HCT116 (cell line): ENCODE results near the gene GFY. TPM values are rescaled to one million over a fixed set of nuclear protein-coding genes. Genes with fewer than 3 reads are reported as not detected.

Experiments
- ATAC-seq: fragments of 200-7000 bp; cut with Tn5 transposase; 2 replicates; pipeline ENCODE4 v1.9.1; 2020; ENCODE audit warnings: mild to moderate bottlenecking, moderate library complexity
- BruUV-seq: library from RNA; stranded (reverse); fragments of 400-500 nt; replicated peaks from 2 replicates; lab custom pipeline; 2021; lab: Mats Ljungman, UMichigan
- CTCF ChIA-PET: fragments of 300-600 bp; sonication (Branson Sonifier 250); formaldehyde crosslinking; loops from one replicate; lab custom pipeline; 2021; ENCODE audit warnings: antibody characterized with exemption; lab: Charles Lee
- POLR2A ChIA-PET: fragments of 300-600, 350-600 bp; sonication (Branson Sonifier 250); formaldehyde crosslinking; loops from one replicate; lab custom pipeline; 2021; ENCODE audit warnings: antibody characterized with exemption; lab: Charles Lee
- RAD21 ChIA-PET, 2 experiments: fragments of 300-600 bp; sonication (Branson Sonifier 250); formaldehyde crosslinking; loops; one replicate each; lab custom pipeline; 2023; ENCODE audit warnings: low total read pairs in 2 of 2; ENCODE audit not compliant: uncharacterized antibody in 2 of 2, unreplicated experiment in 2 of 2, low non-redundant PET in 1 of 2; lab: Charles Lee
- DNase-seq: peaks from one replicate; pipeline ENCODE4 v3.0.0-alpha.2; 2010; ENCODE audit warnings: low read depth, low spot score
- H2AFZ ChIP-seq: fragments of 200-600 bp; shearing (Covaris generic), sonication (generic); 2 replicates; pipeline ENCODE4 v1.6.1; 2017; ENCODE audit warnings: low read depth, mixed run types, mixed read lengths, antibody characterized with exemption, low read length; ENCODE audit not compliant: poor library complexity, severe bottlenecking
- H3K27ac ChIP-seq: 2 replicates; pipeline ENCODE4 v1.5.1; 2012; ENCODE audit warnings: low read depth, low read length
- H3K27me3 ChIP-seq: fragments of 200-600 bp; sonication (generic); 2 replicates; pipeline ENCODE4 v1.6.1; 2016; ENCODE audit warnings: mixed run types, low read length, mixed read lengths; ENCODE audit not compliant: insufficient read depth
- H3K36me3 ChIP-seq, 2 experiments: fragments of 200-500 bp in 1 of 2; fragments of 200-600 bp in 1 of 2; sonication (Bioruptor generic) in 1 of 2; sonication (generic) in 1 of 2; 2 replicates each; pipeline versions ENCODE4 v1.5.1 to v1.6.1; 2014 to 2016; ENCODE audit warnings: low read length in 2 of 2, inconsistent platforms in 1 of 2, mixed read lengths in 1 of 2, mixed run types in 1 of 2; ENCODE audit not compliant: insufficient read depth in 2 of 2, control insufficient read depth in 1 of 2
- H3K4me1 ChIP-seq, 2 experiments: fragments of 200-600 bp in 1 of 2; sonication (generic) in 1 of 2; 2 replicates each; pipeline versions ENCODE4 v1.5.1 to v1.6.1; 2012 to 2017; ENCODE audit warnings: low read length in 2 of 2, inconsistent platforms in 1 of 2, mild to moderate bottlenecking in 1 of 2, mixed read lengths in 1 of 2, mixed run types in 1 of 2, moderate library complexity in 1 of 2; ENCODE audit not compliant: insufficient read depth in 2 of 2, control insufficient read depth in 1 of 2
- H3K4me2 ChIP-seq: fragments of 200-600 bp; sonication (generic); 2 replicates; pipeline ENCODE4 v1.6.1; 2017; ENCODE audit warnings: mixed run types, low read length, mixed read lengths
- H3K4me3 ChIP-seq, 2 experiments: fragments of 200-600 bp in 1 of 2; sonication (generic) in 1 of 2; replicated peaks in 1 of 2; 2 replicates each; pipeline ENCODE4 v1.5.1; 2011 to 2016; ENCODE audit warnings: low read length in 2 of 2, control low read depth in 1 of 2, low read depth in 1 of 2, mild to moderate bottlenecking in 1 of 2, mixed read lengths in 1 of 2, mixed run types in 1 of 2
- H3K79me2 ChIP-seq: fragments of 200-600 bp; sonication (generic); 2 replicates; pipeline ENCODE4 v1.6.1; 2017; ENCODE audit warnings: mild to moderate bottlenecking, mixed run types, low read length, moderate library complexity, mixed read lengths; ENCODE audit not compliant: insufficient read depth
- H3K9ac ChIP-seq: fragments of 200-600 bp; sonication (generic); 2 replicates; pipeline ENCODE4 v1.6.1; 2016; ENCODE audit warnings: low read length, mixed read lengths
- H3K9me2 ChIP-seq: fragments of 200-600 bp; sonication (generic), shearing (Covaris generic); 2 replicates; pipeline ENCODE4 v1.6.1; 2017; ENCODE audit warnings: mixed run types, mild to moderate bottlenecking, moderate library complexity; ENCODE audit not compliant: insufficient read depth
- H3K9me3 ChIP-seq, 2 experiments: fragments of 200-500 bp in 1 of 2; fragments of 200-600 bp in 1 of 2; sonication (Bioruptor generic) in 1 of 2; sonication (generic) in 1 of 2; 2 replicates each; pipeline ENCODE4 v1.6.1; 2014 to 2017; ENCODE audit warnings: low read length in 2 of 2, mixed read lengths in 2 of 2, inconsistent platforms in 1 of 2, low read depth in 1 of 2, mild to moderate bottlenecking in 1 of 2, mixed run types in 1 of 2, moderate library complexity in 1 of 2; ENCODE audit not compliant: control insufficient read depth in 1 of 2, insufficient read depth in 1 of 2
- H4K20me1 ChIP-seq: fragments of 200-600 bp; sonication (generic), shearing (Covaris generic); 2 replicates; pipeline ENCODE4 v1.6.1; 2017; ENCODE audit warnings: mixed run types, mild to moderate bottlenecking, moderate library complexity; ENCODE audit not compliant: insufficient read depth
- ATF3 ChIP-seq: IDR thresholded peaks from 2 replicates; pipeline ENCODE4 v1.6.1; 2012
- CBX3 ChIP-seq: IDR thresholded peaks from 2 replicates; pipeline ENCODE4 v1.6.1; 2012; ENCODE audit warnings: low read depth
- CEBPB ChIP-seq: IDR thresholded peaks from 2 replicates; pipeline ENCODE4 v1.6.1; 2012; ENCODE audit warnings: low read depth
- EZH2phosphoT487 ChIP-seq: fragments of 200-600 bp; IDR thresholded peaks from 2 replicates; pipeline ENCODE4 v1.6.1; 2018; ENCODE audit warnings: antibody characterized with exemption, borderline replicate concordance
- JUND ChIP-seq: IDR thresholded peaks from 2 replicates; pipeline ENCODE4 v1.6.1; 2012
- REST ChIP-seq: IDR thresholded peaks from 2 replicates; pipeline ENCODE4 v1.6.1; 2012; ENCODE audit warnings: low read depth
- SRF ChIP-seq: IDR thresholded peaks from 2 replicates; pipeline ENCODE4 v1.6.1; 2012; ENCODE audit warnings: low read depth
- TCF7L2 ChIP-seq: IDR thresholded peaks from 2 replicates; pipeline ENCODE4 v1.7.0; 2011; ENCODE audit warnings: borderline replicate concordance, inconsistent platforms; ENCODE audit not compliant: insufficient read depth, insufficient read length; ENCODE audit errors: extremely low read depth
- YY1 ChIP-seq: IDR thresholded peaks from 2 replicates; pipeline ENCODE4 v1.6.1; 2011; ENCODE audit warnings: low read length, low read depth, moderate library complexity, mild to moderate bottlenecking; ENCODE audit not compliant: insufficient replicate concordance; ENCODE audit errors: extremely low read depth
- ZBTB33 ChIP-seq: IDR thresholded peaks from 2 replicates; pipeline ENCODE4 v1.6.1; 2011; ENCODE audit warnings: mild to moderate bottlenecking, low read length, moderate library complexity; ENCODE audit not compliant: insufficient replicate concordance; ENCODE audit errors: extremely low read depth
- ZFX ChIP-seq: fragments of 450-650 bp; IDR thresholded peaks from 2 replicates; pipeline ENCODE4 v1.6.1; 2017
- ZNF274 ChIP-seq: fragments of 200-500 bp; sonication (Bioruptor generic); IDR thresholded peaks from 2 replicates; pipeline ENCODE4 v1.6.1; 2014; ENCODE audit warnings: mild to moderate bottlenecking, low read depth, low read length, inconsistent platforms
- intact Hi-C: fragments of 100-400 bp; cut with micrococcal nuclease; formaldehyde crosslinking; loops from 2 replicates; pipeline ENCODE4 v1.10.0; 2022
- total RNA-seq: library from RNA; stranded (reverse); gene quantifications from one replicate; pipeline ENCODE4 v1.2.1, GENCODE V29; 2021; ENCODE audit not compliant: unreplicated experiment

Gene GFY
- total RNA-seq, 1 experiment from 2014 or later, result 2.6 TPM

- Histone ChIP-seq H3K36me3 (no peaks in the 10 kb centered on the region), H3K4me2 (0 out of 2 replicates have a peak overlapping the region, but pooled peaks have one; percentile 19), H3K9ac (no peak overlapping the region), H4K20me1 (no peaks in the 10 kb centered on the region), H3K79me2 (no peaks in the 10 kb centered on the region), H3K27ac (no peak overlapping the region), H3K4me3 (no peak overlapping the region), H3K27me3 (no peaks in the 10 kb centered on the region), H3K4me1 (peaks cover 7 to 20% of the 10 kb centered on the region in 2 experiments; a peak in 3 of 4 replicates), H2AFZ (no peak overlapping the region), H3K9me3 (no peaks in the 10 kb centered on the region), H3K9me2 (no peaks in the 10 kb centered on the region)
- DNase-seq, result no peak
- TF ChIP-seq CBX3, result no peak
- no peak for TF ChIP-seq ATF3
- TF ChIP-seq ZFX, result no peak
- TF ChIP-seq ZNF274, result no peak
- TF ChIP-seq SRF, result no peak
- TF ChIP-seq JUND, result no peak
- TF ChIP-seq TCF7L2, result no peak
- TF ChIP-seq REST, result no peak
- no peak for TF ChIP-seq CEBPB
- TF ChIP-seq ZBTB33, result no peak
- no peak for TF ChIP-seq EZH2phosphoT487
- no peak for TF ChIP-seq YY1
- CTCF ChIA-PET, result interaction anchor here (2.0 kb wide), 1 partner anchor 18 kb away, joined by 5 read pairs; no protein-coding TSS in a partner anchor
- POLR2A ChIA-PET, result interaction anchor here (1.0 to 1.1 kb wide), 2 partner anchors 17 to 44 kb away, joined by 3 to 5 read pairs; partner anchors contain the start of gene ALDH16A1
- RAD21 ChIA-PET, result interaction anchor here in 1 of 2 experiments (0.7 kb wide), 1 partner anchor 137 kb away, joined by 3 read pairs; no protein-coding TSS in a partner anchor
- intact Hi-C loops, result no loop called here
- ATAC-seq, result no peak
- no TSS peak for BruUV-seq
Measured at GRCh38 chr19:49408816-49409440, 16.3 kb upstream of the GFY start.
